Measurements from ENCODE around the gene FAF2.

Gene FAF2, protein sequence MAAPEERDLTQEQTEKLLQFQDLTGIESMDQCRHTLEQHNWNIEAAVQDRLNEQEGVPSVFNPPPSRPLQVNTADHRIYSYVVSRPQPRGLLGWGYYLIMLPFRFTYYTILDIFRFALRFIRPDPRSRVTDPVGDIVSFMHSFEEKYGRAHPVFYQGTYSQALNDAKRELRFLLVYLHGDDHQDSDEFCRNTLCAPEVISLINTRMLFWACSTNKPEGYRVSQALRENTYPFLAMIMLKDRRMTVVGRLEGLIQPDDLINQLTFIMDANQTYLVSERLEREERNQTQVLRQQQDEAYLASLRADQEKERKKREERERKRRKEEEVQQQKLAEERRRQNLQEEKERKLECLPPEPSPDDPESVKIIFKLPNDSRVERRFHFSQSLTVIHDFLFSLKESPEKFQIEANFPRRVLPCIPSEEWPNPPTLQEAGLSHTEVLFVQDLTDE

DNA sequence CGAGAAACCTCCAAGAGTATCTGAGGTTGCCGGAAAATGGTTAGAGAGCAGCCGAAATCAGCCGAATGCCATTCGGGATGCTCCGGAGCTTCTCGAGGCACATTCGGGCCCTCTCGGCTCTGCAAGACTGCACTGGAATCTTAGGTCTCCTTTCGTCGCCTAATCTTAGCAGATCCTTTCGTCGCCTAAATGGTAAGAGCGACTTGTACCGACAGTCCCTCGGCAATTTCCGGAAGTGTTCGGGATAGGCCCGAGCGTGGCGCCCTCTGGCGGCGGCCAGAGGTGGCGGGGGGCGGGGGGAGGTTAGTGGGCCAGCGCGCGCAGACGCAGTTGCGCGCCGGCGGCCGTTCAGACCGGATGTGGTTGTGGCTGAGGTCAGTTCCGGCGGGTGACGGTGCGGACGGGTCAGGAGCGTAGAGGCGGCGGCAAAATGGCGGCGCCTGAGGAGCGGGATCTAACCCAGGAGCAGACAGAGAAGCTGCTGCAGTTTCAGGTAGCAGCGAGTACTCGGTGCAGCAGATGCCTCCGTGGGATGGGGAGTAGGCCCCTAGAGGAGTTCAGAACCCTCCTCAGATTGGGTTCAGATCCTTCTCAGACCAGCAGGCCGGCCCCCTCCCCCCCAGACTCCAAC, at the start of gene FAF2:
Gene FAF2, plus strand, starts transcription at position 408 of the 631 bp plus-strand sequence. Its CDS starts 23 bp downstream, at position 431.
- peak within 1 kb of the TSS; percentile 100 for H3K4me3 ChIP-seq (ENCODE audit: low read length)
- DNase-seq (ENCODE audit: low read depth) = peak; percentile 99
- TF ChIP-seq, protein P1, sequence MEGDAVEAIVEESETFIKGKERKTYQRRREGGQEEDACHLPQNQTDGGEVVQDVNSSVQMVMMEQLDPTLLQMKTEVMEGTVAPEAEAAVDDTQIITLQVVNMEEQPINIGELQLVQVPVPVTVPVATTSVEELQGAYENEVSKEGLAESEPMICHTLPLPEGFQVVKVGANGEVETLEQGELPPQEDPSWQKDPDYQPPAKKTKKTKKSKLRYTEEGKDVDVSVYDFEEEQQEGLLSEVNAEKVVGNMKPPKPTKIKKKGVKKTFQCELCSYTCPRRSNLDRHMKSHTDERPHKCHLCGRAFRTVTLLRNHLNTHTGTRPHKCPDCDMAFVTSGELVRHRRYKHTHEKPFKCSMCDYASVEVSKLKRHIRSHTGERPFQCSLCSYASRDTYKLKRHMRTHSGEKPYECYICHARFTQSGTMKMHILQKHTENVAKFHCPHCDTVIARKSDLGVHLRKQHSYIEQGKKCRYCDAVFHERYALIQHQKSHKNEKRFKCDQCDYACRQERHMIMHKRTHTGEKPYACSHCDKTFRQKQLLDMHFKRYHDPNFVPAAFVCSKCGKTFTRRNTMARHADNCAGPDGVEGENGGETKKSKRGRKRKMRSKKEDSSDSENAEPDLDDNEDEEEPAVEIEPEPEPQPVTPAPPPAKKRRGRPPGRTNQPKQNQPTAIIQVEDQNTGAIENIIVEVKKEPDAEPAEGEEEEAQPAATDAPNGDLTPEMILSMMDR (conservative IDR thresholded peaks at IDR 0.05; ENCODE audit: low read length) = peak; percentile 65

DNA sequence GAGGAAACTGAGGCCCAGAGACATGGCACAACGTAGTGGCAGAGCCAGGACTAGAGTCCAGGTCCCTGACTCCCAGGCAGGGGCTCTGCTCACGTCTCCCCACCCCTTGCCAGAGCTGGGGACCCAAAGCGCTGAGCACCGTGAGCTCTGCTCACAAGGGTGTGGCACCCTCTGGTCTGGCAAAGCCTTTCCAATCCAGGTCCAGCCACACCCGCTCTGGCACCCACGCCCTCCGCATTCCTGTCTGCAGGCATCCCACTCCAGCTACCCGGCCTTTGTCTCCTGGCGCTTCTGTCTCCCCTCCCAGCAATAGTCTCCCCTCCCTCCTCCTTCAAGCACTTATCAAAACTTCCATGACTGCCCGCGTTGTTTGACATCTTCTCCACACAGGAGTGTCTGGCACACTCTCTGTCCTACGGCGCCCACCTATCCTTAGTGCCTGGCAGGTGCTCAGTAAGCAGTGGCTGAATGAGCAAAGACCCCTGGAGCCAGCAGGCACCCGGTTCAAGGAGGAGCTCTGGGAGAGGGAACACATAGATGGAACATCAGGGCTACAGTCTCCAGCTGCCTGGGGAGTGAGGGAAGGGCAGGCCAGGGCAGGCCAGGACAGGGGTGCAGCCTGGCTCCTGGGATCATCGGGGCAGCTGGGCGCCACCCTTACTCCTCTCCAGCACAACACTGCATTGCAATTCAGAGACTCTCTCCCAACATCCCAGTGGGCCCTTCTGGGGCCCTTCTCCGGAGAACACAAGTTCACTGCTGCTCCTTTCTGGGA, 47.6 kb upstream of the FAF2 start:
- H3K4me3 ChIP-seq (ENCODE audit: low read length) = no peak overlapping the region
- TF ChIP-seq, protein P1 (conservative IDR thresholded peaks at IDR 0.05; ENCODE audit: low read length) = no peak
- no peak for DNase-seq (ENCODE audit: low read depth)

DNA sequence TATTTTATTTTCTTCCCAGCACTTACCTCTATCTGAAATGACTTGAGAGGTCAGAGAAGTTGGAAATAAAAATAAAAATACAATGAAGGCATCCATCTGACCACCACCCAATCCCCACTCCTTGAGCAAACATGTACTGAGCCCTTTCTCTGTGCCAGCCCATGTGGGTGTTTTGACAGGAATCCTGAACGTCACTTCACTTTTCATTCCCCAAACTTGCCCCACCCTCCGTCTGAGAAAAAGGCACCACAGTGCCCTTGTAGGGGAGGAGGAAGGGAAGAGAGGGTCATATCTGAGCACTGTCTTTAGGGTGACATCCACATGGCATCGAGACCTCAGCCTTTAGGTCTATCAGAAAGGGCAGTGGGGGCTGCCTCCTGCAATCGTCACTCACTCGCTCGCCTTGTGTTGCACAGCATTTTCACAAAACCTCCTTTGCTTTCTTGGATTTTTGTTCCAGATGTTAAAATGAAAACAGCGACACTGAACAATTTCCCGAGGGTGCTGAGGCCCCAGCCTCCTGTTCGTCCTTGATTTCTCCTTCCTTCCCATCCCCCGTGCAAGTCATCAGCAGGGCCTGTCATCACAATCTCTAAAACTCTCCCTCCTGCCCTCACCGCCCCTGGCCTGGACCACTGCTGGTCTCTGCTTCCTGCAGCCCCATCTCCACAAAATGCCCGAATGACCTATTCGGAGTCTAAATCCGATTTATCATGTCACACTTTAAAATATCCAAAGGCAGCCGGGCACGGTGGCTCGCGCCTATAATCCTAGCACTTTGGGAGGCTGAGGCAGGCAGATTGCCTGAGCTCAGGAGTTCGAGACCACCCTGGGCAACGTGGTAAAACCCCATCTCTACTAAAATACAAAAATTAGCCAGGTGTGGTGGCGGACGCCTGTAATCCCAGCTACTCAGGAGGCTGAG, 46.6 kb upstream of the FAF2 start:
- DNase-seq (ENCODE audit: low read depth) = no peak
- no peak overlapping the region for H3K4me3 ChIP-seq (ENCODE audit: low read length)
- TF ChIP-seq, protein P1 (conservative IDR thresholded peaks at IDR 0.05; ENCODE audit: low read length) = no peak

DNA sequence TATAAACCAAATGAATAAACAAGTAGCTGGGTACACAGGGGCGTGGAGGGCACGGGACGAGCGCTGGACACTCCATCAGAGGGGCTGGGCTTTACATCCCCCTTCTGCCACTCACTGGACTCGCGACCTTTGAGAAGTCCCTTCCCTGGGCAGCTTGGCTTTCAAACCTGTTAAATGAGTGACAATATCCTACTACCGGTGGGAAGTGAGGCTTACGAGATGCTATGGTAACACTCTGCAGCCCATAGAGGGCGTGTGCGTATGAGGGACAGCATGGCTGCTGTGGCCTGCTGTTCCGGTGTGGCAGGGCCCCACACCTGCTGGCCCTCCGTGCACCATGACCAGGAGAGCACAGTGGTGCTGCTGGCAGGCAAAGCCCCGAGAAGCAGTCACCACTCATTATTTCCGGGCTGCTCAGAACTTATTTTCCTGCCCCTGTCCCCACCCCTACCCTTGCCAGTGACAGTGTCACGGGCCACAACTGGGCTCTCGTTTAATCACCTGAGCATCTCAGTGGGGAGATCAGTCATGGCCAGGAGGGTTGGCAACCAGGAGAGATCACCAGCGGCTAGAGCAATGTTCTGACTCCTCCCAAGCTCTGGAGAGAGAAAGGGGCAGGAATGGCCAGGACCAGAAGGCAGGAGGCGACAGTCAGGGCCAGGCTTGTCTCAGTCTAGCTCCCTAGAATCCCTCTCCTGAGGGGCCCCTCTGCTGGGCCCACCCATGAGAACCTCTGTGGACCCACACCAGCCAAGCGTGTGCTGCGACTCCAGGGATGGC, 42.3 kb upstream of the FAF2 start:
- no peak for DNase-seq (ENCODE audit: low read depth)
- H3K4me3 ChIP-seq (ENCODE audit: low read length) = no peak overlapping the region
- TF ChIP-seq, protein P1 (conservative IDR thresholded peaks at IDR 0.05; ENCODE audit: low read length) = no peak

DNA sequence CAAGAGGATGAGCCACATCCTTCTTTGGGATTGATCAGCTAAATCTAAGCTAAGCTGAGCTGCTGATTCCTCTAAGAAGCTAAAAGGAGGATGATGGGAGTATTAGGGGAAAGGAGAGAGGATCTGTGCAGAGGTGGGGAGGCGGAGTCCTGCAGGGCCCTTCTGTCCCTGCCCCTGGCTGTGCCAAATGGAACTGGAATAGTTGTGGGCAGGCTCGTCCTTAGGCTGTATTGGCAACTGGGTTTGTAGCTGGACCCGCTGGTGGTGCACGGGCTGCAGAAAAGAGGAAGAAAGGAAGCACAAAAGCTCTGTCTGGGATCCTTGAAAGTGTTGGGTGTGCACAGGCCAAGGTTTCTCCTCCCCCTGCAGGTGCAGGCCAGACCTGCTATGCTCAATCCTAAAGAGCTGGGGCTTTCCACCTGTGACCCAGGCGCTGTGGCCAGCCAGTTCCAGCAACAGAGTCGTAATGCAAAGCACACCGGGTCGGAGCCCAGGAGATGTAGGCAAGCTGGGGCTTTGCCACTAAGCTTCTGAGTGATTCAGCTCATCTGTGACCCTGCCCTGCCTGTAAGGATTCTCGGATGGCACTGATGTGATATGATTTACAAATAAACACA, 41.6 kb upstream of the FAF2 start:
- H3K4me3 ChIP-seq (ENCODE audit: low read length) = no peak overlapping the region
- DNase-seq (ENCODE audit: low read depth) = no peak
- TF ChIP-seq, protein P1 (conservative IDR thresholded peaks at IDR 0.05; ENCODE audit: low read length) = no peak

Data from AG10803 (cell line).